ENCODE results near the gene STXBP5L.
"Not testable (repeated sequence)": the region's sequence is repeated elsewhere in the genome, so short reads cannot be mapped to it uniquely, and the experiment has no call there.

STXBP5L gene

DNA sequence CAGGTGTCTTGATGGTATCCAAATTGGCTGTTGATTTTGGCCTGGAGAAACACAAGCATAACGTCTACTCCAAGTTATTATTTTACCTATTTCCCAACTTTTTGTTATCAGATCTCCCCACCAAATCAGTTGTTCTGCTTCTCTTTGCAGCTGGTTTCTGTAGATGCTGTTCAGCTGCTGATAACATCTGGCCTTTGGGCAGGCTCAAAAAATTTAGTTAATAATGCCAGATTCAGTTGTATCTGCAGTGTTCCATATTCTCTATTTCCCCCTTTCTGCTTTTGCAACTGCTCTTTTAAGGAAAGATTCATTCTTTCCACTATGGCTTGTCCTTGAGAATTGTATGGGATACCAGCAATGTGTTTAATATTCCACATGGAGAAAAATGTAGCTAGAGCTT lies 488.0 kb downstream of the STXBP5L start:
- in situ Hi-C loops (cut with MboI; ENCODE audit: low pct_unique_long_range_greater_than_20kb, low sequenced_read_pairs); DNase-seq: not testable (repeated sequence)

DNA sequence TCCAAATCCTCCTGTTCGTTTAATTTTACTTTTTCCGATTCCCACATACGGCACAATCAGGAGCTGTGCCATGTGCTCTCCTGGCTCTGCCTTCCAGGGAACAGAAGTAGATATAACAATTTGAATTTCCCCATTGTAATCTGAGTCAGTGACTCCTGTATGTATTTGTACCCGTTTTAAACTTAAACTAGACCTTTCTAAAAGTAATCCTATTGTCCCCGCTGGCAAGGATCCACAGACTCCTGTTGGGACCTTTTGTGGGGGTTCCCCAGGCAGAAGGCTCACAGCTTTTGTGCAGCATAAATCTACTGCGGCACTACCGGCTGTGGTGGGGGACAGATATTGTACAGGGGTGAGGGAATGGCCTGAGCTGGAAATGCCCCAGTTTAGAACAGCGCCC lies 490.0 kb downstream of the STXBP5L start:
- DNase-seq; in situ Hi-C loops (cut with MboI; ENCODE audit: low pct_unique_long_range_greater_than_20kb, low sequenced_read_pairs): not testable (repeated sequence)

DNA sequence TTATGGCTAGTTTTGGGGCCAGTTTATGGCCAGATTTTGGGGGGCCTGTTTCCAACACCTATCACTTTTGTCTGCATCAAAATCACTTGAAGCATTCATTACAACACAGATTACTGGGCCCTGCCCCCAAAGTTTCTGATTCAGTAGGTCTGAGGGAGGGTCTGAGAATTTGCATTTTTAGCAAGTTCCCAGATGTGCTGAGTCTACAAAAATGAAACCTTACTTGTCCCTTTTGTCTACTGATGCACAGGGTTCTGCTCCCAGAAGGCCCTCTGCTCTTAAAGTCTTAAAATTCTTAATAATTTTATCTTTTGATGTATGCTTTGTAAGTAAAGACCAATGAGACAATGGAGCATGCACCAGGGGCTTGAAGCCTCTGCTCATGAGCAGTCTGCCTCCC lies 491.8 kb downstream of the STXBP5L start:
- in situ Hi-C loops (cut with MboI; ENCODE audit: low pct_unique_long_range_greater_than_20kb, low sequenced_read_pairs), result no loop called here
- DNase-seq, result no peak

DNA sequence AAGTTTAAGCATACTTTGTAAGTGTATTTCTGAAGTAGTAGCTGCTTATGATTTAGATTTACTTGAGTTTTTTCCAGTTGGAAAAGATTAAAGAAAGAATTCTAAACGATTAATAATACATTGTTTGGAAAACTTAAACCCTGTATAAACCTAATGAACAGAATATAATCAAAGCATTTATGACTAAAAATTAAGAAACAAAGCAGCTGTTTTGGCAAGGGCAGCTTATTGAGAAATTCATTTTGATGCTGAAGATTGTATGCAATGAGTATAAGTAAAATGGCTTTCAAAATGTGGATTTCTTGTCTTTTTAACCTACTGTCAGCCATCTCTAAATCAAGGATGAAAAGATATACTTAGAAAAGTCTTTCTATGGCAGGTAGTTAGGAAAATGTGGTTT lies 497.6 kb downstream of the STXBP5L start:
- DNase-seq, result no peak
- in situ Hi-C loops (cut with MboI; ENCODE audit: low pct_unique_long_range_greater_than_20kb, low sequenced_read_pairs), result no loop called here

DNA sequence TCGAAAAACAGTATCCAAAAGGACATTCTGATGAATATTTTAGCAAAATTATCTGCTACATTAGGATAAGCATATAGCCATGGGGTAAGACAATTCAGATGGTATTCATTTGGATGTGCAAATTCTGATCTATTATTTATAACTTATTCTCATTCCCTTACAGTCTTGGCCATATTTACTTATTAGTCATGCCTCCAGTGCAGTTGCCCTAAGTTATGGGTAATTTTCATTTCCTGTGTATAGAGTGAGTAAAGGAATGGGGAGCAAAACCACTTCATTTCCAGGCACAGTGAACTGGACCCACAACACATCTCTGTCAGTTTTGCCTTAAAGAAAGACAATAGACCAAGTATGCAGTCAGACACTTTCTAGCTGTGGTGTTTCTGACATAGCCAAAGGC lies 503.5 kb downstream of the STXBP5L start:
- in situ Hi-C loops (cut with MboI; ENCODE audit: low pct_unique_long_range_greater_than_20kb, low sequenced_read_pairs), result no loop called here
- no peak for DNase-seq

DNA sequence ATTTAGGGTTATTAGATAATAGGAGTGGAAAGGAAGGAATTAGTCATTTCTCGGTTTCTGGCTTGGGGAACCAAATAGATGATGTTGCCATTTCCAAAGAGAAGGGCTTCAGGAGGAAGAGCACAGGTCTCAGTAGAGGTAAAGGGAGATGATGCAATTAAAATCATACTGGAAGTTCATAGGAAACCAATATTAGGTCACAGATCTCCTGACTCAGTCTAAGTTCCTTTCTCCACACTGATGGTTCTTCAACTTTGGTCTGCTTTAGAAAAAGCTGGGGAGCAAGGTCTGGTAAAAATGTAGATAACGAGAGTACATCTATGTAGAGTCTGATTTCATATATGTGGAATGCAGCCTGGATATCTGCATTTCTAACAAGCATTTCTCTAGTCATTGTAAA lies 506.9 kb downstream of the STXBP5L start:
- DNase-seq, result no peak

DNA sequence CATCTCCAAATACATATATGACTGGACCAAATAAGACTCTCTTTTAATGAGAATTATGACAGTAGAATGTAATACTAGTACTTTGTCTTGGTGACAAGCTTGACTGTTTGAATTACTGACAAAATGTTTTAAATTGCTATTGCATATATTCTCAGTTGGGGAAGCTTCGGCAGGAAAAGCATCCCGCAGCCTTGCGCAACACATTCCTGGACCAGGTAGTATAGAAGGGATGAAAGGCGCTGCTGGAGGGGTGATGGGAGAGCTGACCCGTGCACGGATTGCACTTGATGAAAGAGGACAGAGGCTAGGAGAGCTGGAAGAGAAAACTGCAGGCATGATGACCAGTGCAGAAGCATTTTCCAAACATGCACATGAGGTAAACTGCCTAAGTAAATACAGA lies 510.2 kb downstream of the STXBP5L start:
- DNase-seq, result no peak
- in situ Hi-C loops (cut with MboI; ENCODE audit: low pct_unique_long_range_greater_than_20kb, low sequenced_read_pairs), result no loop called here

More for the DNA sequence above, 506.9 kb downstream of the STXBP5L start:
- in situ Hi-C loops (cut with MboI; ENCODE audit: low pct_unique_long_range_greater_than_20kb, low sequenced_read_pairs), result no loop called here

DNA sequence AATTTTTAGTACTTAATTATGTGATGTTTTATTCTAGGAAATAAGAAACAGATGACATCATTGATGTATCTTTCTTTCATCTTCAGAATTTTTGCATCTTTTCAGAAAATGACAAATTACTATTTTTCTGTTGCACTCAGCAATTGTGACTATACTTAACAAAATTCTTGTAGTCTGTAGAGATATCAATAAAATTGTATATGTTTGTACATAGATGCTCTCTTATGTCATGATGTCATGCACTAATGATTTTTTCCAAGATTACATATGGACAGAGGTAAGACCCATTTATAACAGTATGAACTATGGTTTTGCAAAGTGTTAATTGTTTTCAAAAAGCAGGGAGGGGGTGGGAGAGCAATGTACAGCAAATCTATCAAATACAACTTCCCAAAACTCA lies 516.5 kb downstream of the STXBP5L start:
- DNase-seq, result no peak
- in situ Hi-C loops (cut with MboI; ENCODE audit: low pct_unique_long_range_greater_than_20kb, low sequenced_read_pairs), result no loop called here

DNA sequence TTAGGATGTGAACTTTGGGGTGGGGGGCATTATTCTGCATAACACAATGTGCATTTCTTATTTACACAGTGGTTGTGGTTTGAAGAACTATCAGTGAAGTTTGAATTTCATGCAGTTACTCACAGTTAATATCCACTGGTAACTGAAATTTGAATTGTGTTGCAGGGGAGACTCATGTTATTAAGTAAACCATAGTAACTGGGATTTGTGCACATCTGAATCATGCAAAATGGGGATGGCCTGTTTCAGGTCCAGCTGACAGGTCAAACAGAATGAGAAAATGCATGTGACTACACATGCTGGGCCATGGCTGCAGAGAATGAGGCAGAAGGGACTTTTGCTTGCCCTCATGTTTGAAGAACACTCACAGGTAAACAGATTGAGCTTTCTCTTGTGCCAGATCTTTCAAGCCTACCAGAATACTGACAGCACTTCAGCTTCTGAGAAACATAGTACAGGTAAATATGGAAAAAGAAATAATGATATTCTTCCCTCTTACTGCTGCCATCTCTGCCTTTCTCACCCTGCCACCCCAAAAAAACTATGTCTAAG lies 522.7 kb downstream of the STXBP5L start:
- in situ Hi-C loops (cut with MboI; ENCODE audit: low pct_unique_long_range_greater_than_20kb, low sequenced_read_pairs), result no loop called here
- DNase-seq, result no peak

DNA sequence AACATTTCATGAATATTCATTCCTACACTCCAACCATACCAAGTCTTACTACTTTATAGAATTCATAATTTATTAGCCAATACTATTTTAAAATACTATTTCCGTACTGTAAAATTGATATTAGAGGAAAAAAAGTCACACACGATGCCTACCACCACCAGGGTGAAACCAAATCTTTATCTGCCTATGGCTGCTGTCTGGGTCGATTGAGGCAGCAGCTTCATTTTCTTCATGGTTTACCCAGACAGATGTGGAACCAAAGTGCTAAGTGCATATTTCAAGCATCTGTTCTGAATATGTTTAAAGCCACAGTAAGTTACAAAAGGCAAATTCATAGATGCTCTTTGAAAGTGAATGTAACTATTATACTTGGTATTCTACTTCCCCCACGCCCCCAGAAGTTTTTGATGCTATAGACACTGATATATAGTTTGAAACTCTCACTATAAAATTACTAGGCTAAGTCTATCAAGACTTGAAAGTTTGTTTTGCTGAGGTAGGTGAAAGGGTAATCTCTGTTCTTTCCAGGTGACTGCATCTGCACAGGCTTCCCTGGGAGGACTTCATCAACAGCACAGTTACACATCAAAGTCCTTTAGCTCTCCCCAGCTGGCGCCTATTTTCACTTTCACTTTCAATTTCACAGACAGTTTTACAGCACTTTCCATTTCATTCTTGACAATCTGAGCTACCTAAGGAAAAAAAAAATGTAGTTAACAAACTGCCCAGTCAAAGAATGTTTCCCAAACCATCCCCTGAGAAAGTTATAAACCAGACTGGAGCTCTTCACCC lies 523.9 kb downstream of the STXBP5L start:
- in situ Hi-C loops (cut with MboI; ENCODE audit: low pct_unique_long_range_greater_than_20kb, low sequenced_read_pairs), result no loop called here

DNA sequence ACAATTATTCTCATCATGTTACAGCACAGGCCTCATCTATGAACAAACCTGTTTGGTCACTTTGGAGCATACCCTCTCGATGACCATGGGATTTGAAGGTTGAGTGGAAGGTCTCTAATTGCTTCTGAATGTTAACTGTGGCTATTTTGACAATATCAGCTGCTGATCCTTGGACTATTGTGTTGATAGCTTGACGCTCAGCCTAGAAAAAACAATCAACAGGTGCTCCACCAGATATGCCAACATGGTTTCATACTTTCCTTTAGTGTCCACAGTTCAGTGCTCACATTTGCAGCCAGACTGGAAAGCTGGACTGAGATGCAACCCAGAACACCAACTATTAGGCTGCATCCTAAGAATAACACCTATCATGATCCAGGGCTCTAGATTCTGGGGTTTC lies 528.1 kb downstream of the STXBP5L start:
- in situ Hi-C loops (cut with MboI; ENCODE audit: low pct_unique_long_range_greater_than_20kb, low sequenced_read_pairs), result no loop called here
- no peak for DNase-seq

More for the DNA sequence above, 523.9 kb downstream of the STXBP5L start:
- DNase-seq, result peak; percentile 50

DNA sequence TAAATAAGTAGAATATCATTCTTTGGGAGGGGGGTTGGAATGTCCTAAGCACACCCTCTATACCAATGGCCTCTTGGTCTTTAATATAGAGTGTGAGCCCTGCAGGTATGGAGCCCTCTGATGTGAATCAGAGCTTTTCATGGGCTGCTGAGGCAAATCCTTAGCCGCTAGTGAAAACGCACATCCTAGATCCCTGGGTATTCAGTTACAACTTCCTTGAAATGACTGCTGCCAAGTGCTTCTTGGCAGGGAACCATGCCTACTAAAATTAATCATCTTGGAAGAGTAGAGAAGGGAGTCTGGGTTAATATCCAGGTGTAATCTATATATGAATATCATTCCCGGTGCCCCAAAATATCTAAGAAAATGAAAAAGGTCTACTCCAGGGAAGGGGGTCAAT lies 528.6 kb downstream of the STXBP5L start:
- in situ Hi-C loops (cut with MboI; ENCODE audit: low pct_unique_long_range_greater_than_20kb, low sequenced_read_pairs), result no loop called here
- no peak for DNase-seq

DNA sequence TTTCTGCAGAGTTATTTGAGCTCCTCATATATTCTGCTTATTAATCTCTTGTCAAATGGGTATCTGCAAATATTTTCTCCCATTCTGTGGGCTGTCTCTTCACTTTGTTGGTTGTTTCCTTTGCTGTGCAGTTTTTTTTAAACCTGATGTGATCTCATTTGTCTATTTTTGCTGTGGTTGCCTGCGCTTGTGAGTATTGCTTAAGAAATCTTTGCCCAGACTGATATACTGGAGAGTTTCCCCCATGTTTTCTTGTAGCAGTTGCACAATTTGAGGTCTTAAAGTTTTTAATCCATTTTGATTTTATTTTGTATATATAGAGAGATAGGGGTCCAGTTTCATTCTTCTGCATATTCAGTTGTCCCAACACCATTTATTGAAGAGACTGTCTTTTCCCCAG lies 535.5 kb downstream of the STXBP5L start:
- DNase-seq, result no peak

DNA sequence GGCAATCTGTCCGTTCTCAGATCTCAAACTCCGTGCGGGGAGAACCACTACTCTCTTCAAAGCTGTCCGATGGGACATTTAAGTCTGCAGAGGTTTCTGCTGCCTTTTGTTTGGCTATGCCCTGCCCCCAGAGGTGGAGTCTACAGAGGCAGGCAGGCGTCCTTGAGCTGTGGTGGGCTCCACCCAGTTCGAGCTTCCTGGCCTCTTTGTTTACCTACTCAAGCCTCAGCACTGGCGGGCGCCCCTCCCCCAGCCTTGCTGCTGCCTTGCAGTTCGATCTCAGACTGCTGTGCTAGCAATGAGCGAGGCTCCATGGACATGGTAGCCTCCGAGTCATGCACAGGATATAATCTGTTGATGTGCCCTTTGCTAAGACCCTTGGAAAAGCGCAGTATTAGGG lies 543.7 kb downstream of the STXBP5L start:
- DNase-seq; in situ Hi-C loops (cut with MboI; ENCODE audit: low pct_unique_long_range_greater_than_20kb, low sequenced_read_pairs): not testable (repeated sequence)

More for the DNA sequence above, 535.5 kb downstream of the STXBP5L start:
- in situ Hi-C loops (cut with MboI; ENCODE audit: low pct_unique_long_range_greater_than_20kb, low sequenced_read_pairs), result no loop called here

DNA sequence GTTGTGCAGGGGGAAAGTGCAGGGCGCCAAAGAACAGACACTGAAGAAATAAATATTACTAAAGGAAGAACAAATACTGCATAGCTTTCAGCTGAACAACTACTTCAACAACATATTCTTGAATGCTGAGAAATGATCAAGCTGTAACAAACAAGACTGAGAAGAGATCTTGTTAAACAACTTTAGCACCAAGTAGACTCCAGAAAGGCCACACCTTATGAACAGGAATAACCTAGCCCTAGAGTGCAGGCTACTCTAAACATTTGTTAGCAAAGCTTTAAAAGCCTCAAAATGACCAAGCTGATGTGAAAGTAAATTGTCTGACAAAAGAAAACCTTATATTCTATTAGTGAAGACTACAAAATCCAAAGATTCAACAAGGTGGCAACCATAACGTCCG lies 554.6 kb downstream of the STXBP5L start:
- in situ Hi-C loops (cut with MboI; ENCODE audit: low pct_unique_long_range_greater_than_20kb, low sequenced_read_pairs), result no loop called here
- no peak for DNase-seq

DNA sequence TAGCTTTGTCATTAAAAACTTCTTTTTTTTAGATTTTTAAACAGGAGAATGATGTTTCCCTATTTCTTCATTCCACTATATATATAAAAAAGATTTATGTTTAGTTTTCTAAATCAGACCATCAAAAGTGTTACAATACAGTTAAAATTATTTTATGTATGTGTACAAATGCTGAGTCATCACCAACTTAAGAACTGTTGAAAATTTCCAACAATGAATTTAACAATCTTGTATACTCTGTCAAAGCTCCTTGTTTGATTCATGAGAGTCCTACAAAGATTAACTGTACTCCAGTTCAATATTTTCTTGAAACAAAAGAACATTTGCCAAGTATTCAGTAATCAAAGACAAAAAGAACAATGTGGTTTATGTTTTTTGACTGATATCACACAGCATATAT lies 555.7 kb downstream of the STXBP5L start:
- DNase-seq, result no peak
- in situ Hi-C loops (cut with MboI; ENCODE audit: low pct_unique_long_range_greater_than_20kb, low sequenced_read_pairs), result no loop called here

DNA sequence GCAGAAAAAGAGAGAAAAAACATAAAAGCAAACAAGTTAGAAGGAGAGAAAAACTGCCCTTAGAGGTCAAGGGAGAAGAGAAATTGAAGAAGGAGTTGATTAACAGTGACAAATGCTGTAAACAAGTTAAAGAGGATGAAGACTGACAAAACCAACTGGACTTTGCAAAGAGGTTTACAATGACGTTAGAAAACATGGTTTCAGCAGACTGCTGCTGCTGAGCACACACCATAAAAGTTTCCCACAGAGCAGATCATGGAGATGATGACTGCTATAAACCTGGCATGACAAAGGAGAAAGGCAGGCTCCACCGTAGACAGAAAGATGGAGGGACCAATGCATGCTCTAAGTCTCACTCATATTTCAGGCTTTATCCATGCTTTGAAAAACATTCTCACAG lies 559.1 kb downstream of the STXBP5L start:
- in situ Hi-C loops (cut with MboI; ENCODE audit: low pct_unique_long_range_greater_than_20kb, low sequenced_read_pairs), result no loop called here
- DNase-seq, result no peak

DNA sequence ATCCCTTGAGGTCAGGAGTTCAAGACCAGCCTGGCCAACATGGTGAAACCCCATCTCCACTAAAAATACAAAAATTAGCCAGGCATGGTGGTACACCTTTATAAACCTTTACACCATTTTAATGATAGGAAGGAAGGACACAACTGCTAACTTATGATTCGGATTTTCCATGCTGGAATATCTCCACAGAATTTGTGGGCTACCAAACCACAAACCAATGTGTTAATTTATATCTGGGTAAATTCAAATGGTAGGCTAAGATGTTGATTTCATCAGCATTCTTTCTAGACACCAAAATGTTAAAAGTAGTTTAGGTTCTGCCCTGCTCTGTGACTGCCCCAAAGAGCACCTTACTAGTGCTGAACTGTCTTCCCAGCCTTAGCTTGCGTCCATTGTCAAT lies 565.0 kb downstream of the STXBP5L start:
- DNase-seq, result no peak
- in situ Hi-C loops (cut with MboI; ENCODE audit: low pct_unique_long_range_greater_than_20kb, low sequenced_read_pairs), result no loop called here

Measured in KBM-7 (cell line).